Adrenal gland (tissue), 5 donors: ENCODE results near the gene ADK.
"Not testable (repeated sequence)": the region's sequence is repeated elsewhere in the genome, so short reads cannot be mapped to it uniquely, and the experiment has no call there.

Source experiments
- CTCF ChIP-seq, 6 experiments: fragments of 450-650 bp in 4 of 6; fragments of 200-600 bp in 2 of 6; sonication (generic) in 1 of 6; IDR thresholded peaks; 1 replicate in 5 of 6; 2 replicates in 1 of 6; pipeline versions ENCODE4 v1.5.1 to v1.8.0; 2016 to 2021; ENCODE audit warnings: antibody characterized with exemption in 6 of 6, mild to moderate bottlenecking in 2 of 6, moderate library complexity in 1 of 6
- POLR2A ChIP-seq, 2 donors: fragments of 450-650 bp; IDR thresholded peaks; one replicate each; pipeline ENCODE4 v1.6.1; 2017; ENCODE audit warnings: antibody characterized with exemption in 2 of 2, mild to moderate bottlenecking in 2 of 2, moderate library complexity in 1 of 2
- donor health status: DM: no; HTN: no; CAD: no.

- TF ChIP-seq POLR2A, CTCF (IDR thresholded peaks at IDR 0.05): not testable (repeated sequence)
Observed at GRCh38 chr10:74573497-74573896, 422.5 kb downstream of the ADK start.
